HG03095 (cell line): ENCODE data around the gene TXNRD1.
A peak's percentile ranks its signal among the peaks of the same experiment; 100 is the strongest.
"Not testable (repeated sequence)": the region's sequence is repeated elsewhere in the genome, so short reads cannot be mapped to it uniquely, and the experiment has no call there.

ENCODE experiments used
- ATAC-seq: cut with Tn5 transposase; IDR thresholded peaks from one replicate; pipeline ENCODE4 v1.9.1; 2021; ENCODE audit warnings: moderate library complexity; ENCODE audit not compliant: unreplicated experiment

TXNRD1 gene

GRCh38 chr12:104234926-104235499 lies 19.4 kb downstream of the TXNRD1 start:
- ATAC-seq = no peak

- ATAC-seq = no peak
Observed at GRCh38 chr12:104237930-104238329, 22.4 kb downstream of the TXNRD1 start.

GRCh38 chr12:104242546-104243206 lies 27.1 kb downstream of the TXNRD1 start:
- ATAC-seq = no peak

- ATAC-seq = no peak
Observed at GRCh38 chr12:104243551-104243950, 28.0 kb downstream of the TXNRD1 start.

GRCh38 chr12:104243971-104244370 lies 28.4 kb downstream of the TXNRD1 start:
- ATAC-seq = no peak

- no peak for ATAC-seq
Observed at GRCh38 chr12:104247698-104248097, 32.1 kb downstream of the TXNRD1 start.

- no peak for ATAC-seq
Observed at GRCh38 chr12:104248444-104248843, 32.9 kb downstream of the TXNRD1 start.

- no peak for ATAC-seq
Observed at GRCh38 chr12:104249017-104249416, 33.4 kb downstream of the TXNRD1 start.

- ATAC-seq = no peak
Observed at GRCh38 chr12:104249898-104250297, 34.3 kb downstream of the TXNRD1 start.

- no peak for ATAC-seq
Observed at GRCh38 chr12:104250366-104251125, 35.0 kb downstream of the TXNRD1 start.

GRCh38 chr12:104257913-104258472 lies 42.4 kb downstream of the TXNRD1 start:
- no peak for ATAC-seq

- no peak for ATAC-seq
Observed at GRCh38 chr12:104258476-104259067, 43.0 kb downstream of the TXNRD1 start.

GRCh38 chr12:104263026-104263425 lies 47.4 kb downstream of the TXNRD1 start:
- ATAC-seq = no peak

- no peak for ATAC-seq
Observed at GRCh38 chr12:104263580-104264358, 48.2 kb downstream of the TXNRD1 start.

GRCh38 chr12:104265436-104265835 lies 49.9 kb downstream of the TXNRD1 start:
- not testable (repeated sequence) for ATAC-seq

GRCh38 chr12:104272938-104273337 lies 57.4 kb downstream of the TXNRD1 start:
- no peak for ATAC-seq

GRCh38 chr12:104273503-104273902 lies 57.9 kb downstream of the TXNRD1 start:
- ATAC-seq = no peak

GRCh38 chr12:104274811-104275210 lies 59.2 kb downstream of the TXNRD1 start:
- no peak for ATAC-seq

- peak; percentile 22 for ATAC-seq
Observed at GRCh38 chr12:104275689-104276088, 60.1 kb downstream of the TXNRD1 start.

- ATAC-seq = peak; percentile 78
Observed at GRCh38 chr12:104276273-104277131, 60.9 kb downstream of the TXNRD1 start.
